Endothelial cell (in vitro differentiated cells): ENCODE measurements around the gene GMDS. TPM values are rescaled to one million over a fixed set of nuclear protein-coding genes. Genes with fewer than 3 reads are reported as not detected.

Experiments
- DNase-seq: peaks from one replicate; pipeline ENCODE4 v3.0.0; 2021; ENCODE audit warnings: low spot score
- H3K27ac Mint-ChIP-seq: one replicate; pipeline ENCODE4 v1.8.0; 2021; ENCODE audit warnings: mixed read lengths, inconsistent platforms; ENCODE audit not compliant: unreplicated experiment
- H3K27me3 Mint-ChIP-seq: one replicate; pipeline ENCODE4 v1.8.0; 2021; ENCODE audit warnings: mild to moderate bottlenecking, moderate library complexity, mixed read lengths, inconsistent platforms; ENCODE audit not compliant: unreplicated experiment
- H3K36me3 Mint-ChIP-seq: one replicate; pipeline ENCODE4 v1.8.0; 2021; ENCODE audit warnings: mild to moderate bottlenecking, low read depth, mixed read lengths, inconsistent platforms; ENCODE audit not compliant: unreplicated experiment
- H3K4me1 Mint-ChIP-seq: one replicate; pipeline ENCODE4 v1.8.0; 2021; ENCODE audit warnings: mild to moderate bottlenecking, mixed read lengths, inconsistent platforms; ENCODE audit not compliant: unreplicated experiment
- H3K4me3 Mint-ChIP-seq: one replicate; pipeline ENCODE4 v1.8.0; 2021; ENCODE audit warnings: mild to moderate bottlenecking, mixed read lengths, inconsistent platforms; ENCODE audit not compliant: unreplicated experiment
- H3K9me3 Mint-ChIP-seq: one replicate; pipeline ENCODE4 v1.8.0; 2021; ENCODE audit warnings: mixed read lengths, inconsistent platforms; ENCODE audit not compliant: unreplicated experiment
- CTCF ChIP-seq: fragments of 200-600 bp; sonication (generic); IDR thresholded peaks from one replicate; pipeline ENCODE4 v1.5.0; 2021; ENCODE audit warnings: antibody characterized with exemption; ENCODE audit not compliant: unreplicated experiment
- total RNA-seq: library from RNA; stranded (reverse); fragmentation: NEBNext Ultra II Directional; extraction: Animal tissue kit (Norgen Biotek cat#: 25700); gene quantifications from one replicate; pipeline ENCODE4 v1.2.1, GENCODE V29; 2021; ENCODE audit not compliant: unreplicated experiment

GMDS gene
- total RNA-seq, 1 donor from 2014 or later = 36.0 TPM

- TF ChIP-seq CTCF = no peak
- DNase-seq = no peak
- peaks cover 4% of the 10 kb centered on the region for H3K4me1 Mint-ChIP-seq
- no peaks in the 10 kb centered on the region for H3K36me3 Mint-ChIP-seq
- no peak overlapping the region for H3K4me3 Mint-ChIP-seq
- H3K27ac Mint-ChIP-seq = no peak overlapping the region
- no peaks in the 10 kb centered on the region for H3K9me3 Mint-ChIP-seq
- peaks cover 7% of the 10 kb centered on the region for H3K27me3 Mint-ChIP-seq
These were observed 577.6 kb downstream of the GMDS start for GRCh38 chr6:1667805-1668175.

GRCh38 chr6:1667012-1667804 lies 578.2 kb downstream of the GMDS start:
- Mint-ChIP-seq H3K27me3 (peaks cover 7% of the 10 kb centered on the region), H3K9me3 (no peaks in the 10 kb centered on the region), H3K36me3 (no peaks in the 10 kb centered on the region), H3K27ac (no peak overlapping the region), H3K4me1 (peaks cover 4% of the 10 kb centered on the region), H3K4me3 (no peak overlapping the region)
- DNase-seq = no peak
- no peak for TF ChIP-seq CTCF

- H3K9me3 Mint-ChIP-seq = no peaks in the 10 kb centered on the region
- DNase-seq = no peak
- peaks cover 3% of the 10 kb centered on the region for H3K36me3 Mint-ChIP-seq
- TF ChIP-seq CTCF = no peak
- no peak overlapping the region for H3K27ac Mint-ChIP-seq
- H3K27me3 Mint-ChIP-seq = peaks cover 7% of the 10 kb centered on the region
- peaks cover 6% of the 10 kb centered on the region for H3K4me1 Mint-ChIP-seq
- no peak overlapping the region for H3K4me3 Mint-ChIP-seq
These were observed 580.2 kb downstream of the GMDS start for GRCh38 chr6:1665214-1665613.

- no peak for DNase-seq
- Mint-ChIP-seq H3K4me1 (peaks cover 6% of the 10 kb centered on the region), H3K4me3 (no peak overlapping the region), H3K27me3 (peaks cover 7% of the 10 kb centered on the region), H3K9me3 (no peaks in the 10 kb centered on the region), H3K36me3 (peaks cover 4% of the 10 kb centered on the region), H3K27ac (no peak overlapping the region)
- no peak for TF ChIP-seq CTCF
These were observed 581.1 kb downstream of the GMDS start for GRCh38 chr6:1664329-1664728.

- H3K4me1 Mint-ChIP-seq = peaks cover 6% of the 10 kb centered on the region
These were observed 581.9 kb downstream of the GMDS start for GRCh38 chr6:1663511-1663910.

More at GRCh38 chr6:1663511-1663910, 581.9 kb downstream of the GMDS start:
- Mint-ChIP-seq H3K27ac (no peak overlapping the region), H3K4me3 (no peak overlapping the region), H3K27me3 (peaks cover 7% of the 10 kb centered on the region), H3K9me3 (no peaks in the 10 kb centered on the region), H3K36me3 (peaks cover 4% of the 10 kb centered on the region)
- no peak for DNase-seq
- no peak for TF ChIP-seq CTCF
